GM19324 (cell line): ENCODE results near the gene RETREG1.
"Not testable (repeated sequence)": the region's sequence is repeated elsewhere in the genome, so short reads cannot be mapped to it uniquely, and the experiment has no call there.

ENCODE experiments used
- ATAC-seq: cut with Tn5 transposase; IDR thresholded peaks from one replicate; pipeline ENCODE4 v1.9.1; 2021; ENCODE audit warnings: mild to moderate bottlenecking, moderate library complexity; ENCODE audit not compliant: unreplicated experiment, low FRiP score

RETREG1 gene

GRCh38 chr5:16616536-16617273, at the start of gene RETREG1:
Gene RETREG1 (minus strand): TSS chr5:16616997. CDS start chr5:16616971, 26 bp downstream.
- ATAC-seq, result peak; percentile 78

- no peak for ATAC-seq
These were observed 49.5 kb upstream of the RETREG1 start for GRCh38 chr5:16666130-16666882.

- ATAC-seq, result no peak
These were observed 48.8 kb upstream of the RETREG1 start for GRCh38 chr5:16665601-16666000.

GRCh38 chr5:16664368-16664767, 47.6 kb upstream of the RETREG1 start:
- ATAC-seq, result no peak

- ATAC-seq, result no peak
These were observed 47.0 kb upstream of the RETREG1 start for GRCh38 chr5:16663840-16664239.

- no peak for ATAC-seq
These were observed 44.9 kb upstream of the RETREG1 start for GRCh38 chr5:16661713-16662112.

- no peak for ATAC-seq
These were observed 44.2 kb upstream of the RETREG1 start for GRCh38 chr5:16660982-16661381.

- ATAC-seq, result no peak
These were observed 42.7 kb upstream of the RETREG1 start for GRCh38 chr5:16659536-16659935.

GRCh38 chr5:16656561-16657191, 39.9 kb upstream of the RETREG1 start:
- no peak for ATAC-seq

GRCh38 chr5:16654647-16655334, 38.0 kb upstream of the RETREG1 start:
- ATAC-seq, result no peak

- not testable (repeated sequence) for ATAC-seq
These were observed 31.9 kb upstream of the RETREG1 start for GRCh38 chr5:16648739-16649138.

GRCh38 chr5:16644301-16644889, 27.6 kb upstream of the RETREG1 start:
- ATAC-seq, result no peak

GRCh38 chr5:16642867-16643266, 26.1 kb upstream of the RETREG1 start:
- no peak for ATAC-seq

- ATAC-seq, result no peak
These were observed 22.4 kb upstream of the RETREG1 start for GRCh38 chr5:16639206-16639605.

GRCh38 chr5:16628376-16628775, 11.6 kb upstream of the RETREG1 start:
- no peak for ATAC-seq

- no peak for ATAC-seq
These were observed 10.0 kb upstream of the RETREG1 start for GRCh38 chr5:16626696-16627264.

GRCh38 chr5:16625096-16625495, 8.3 kb upstream of the RETREG1 start:
- ATAC-seq, result no peak

GRCh38 chr5:16619136-16619535, 2.3 kb upstream of the RETREG1 start:
- no peak for ATAC-seq

- no peak for ATAC-seq
These were observed 1.5 kb upstream of the RETREG1 start for GRCh38 chr5:16618138-16618897.
